Memory B cell (primary cell): ENCODE results near the gene SFT2D1.

Source experiments
- ATAC-seq: fragments of 150-1000 bp; cut with Tn5 transposase; 2 replicates; pipeline ENCODE4 v1.10.0; 2021; ENCODE audit warnings: low read depth, mild to moderate bottlenecking, moderate library complexity
- DNase-seq, 2 donors: peaks; one replicate each; pipeline ENCODE4 v3.0.0; 2022; ENCODE audit warnings: low spot score in 2 of 2
- H3K27ac Mint-ChIP-seq: one replicate; pipeline ENCODE4 v1.8.0; 2022; ENCODE audit warnings: mild to moderate bottlenecking, moderate library complexity, mixed read lengths
- H3K27me3 Mint-ChIP-seq: one replicate; pipeline ENCODE4 v1.8.0; 2022; ENCODE audit warnings: mixed read lengths
- H3K36me3 Mint-ChIP-seq: one replicate; pipeline ENCODE4 v1.8.0; 2022; ENCODE audit warnings: mild to moderate bottlenecking, mixed read lengths
- H3K4me1 Mint-ChIP-seq: one replicate; pipeline ENCODE4 v1.8.0; 2022; ENCODE audit warnings: mixed read lengths
- H3K4me3 Mint-ChIP-seq: one replicate; pipeline ENCODE4 v1.8.0; 2022; ENCODE audit warnings: mild to moderate bottlenecking, moderate library complexity, mixed read lengths
- H3K9me3 Mint-ChIP-seq: one replicate; pipeline ENCODE4 v1.8.0; 2022; ENCODE audit warnings: mixed read lengths

SFT2D1 gene

GRCh38 chr6:166301611-166302529 is 40.5 kb downstream of the SFT2D1 start:
- H3K36me3 Mint-ChIP-seq, result peaks cover 1% of the 10 kb centered on the region
- peaks cover 12% of the 10 kb centered on the region for H3K27me3 Mint-ChIP-seq
- H3K9me3 Mint-ChIP-seq, result no peaks in the 10 kb centered on the region
- no peaks in the 10 kb centered on the region for H3K4me1 Mint-ChIP-seq
- DNase-seq, result no peak
- no peak overlapping the region for H3K4me3 Mint-ChIP-seq
- ATAC-seq, result no peak
- H3K27ac Mint-ChIP-seq, result no peak overlapping the region

- H3K4me1 Mint-ChIP-seq, result peaks cover 5% of the 10 kb centered on the region
- H3K9me3 Mint-ChIP-seq, result no peaks in the 10 kb centered on the region
- peaks cover 11% of the 10 kb centered on the region for H3K27me3 Mint-ChIP-seq
- ATAC-seq, result no peak
- DNase-seq, result no peak
- H3K36me3 Mint-ChIP-seq, result peaks cover 1% of the 10 kb centered on the region
- H3K4me3 Mint-ChIP-seq, result no peak overlapping the region
- H3K27ac Mint-ChIP-seq, result no peak overlapping the region
These were observed 41.9 kb downstream of the SFT2D1 start for GRCh38 chr6:166300357-166300987.

- no peaks in the 10 kb centered on the region for H3K9me3 Mint-ChIP-seq
- H3K4me1 Mint-ChIP-seq, result peaks cover 12% of the 10 kb centered on the region
- ATAC-seq (no peak), DNase-seq (no peak)
- no peak overlapping the region for H3K4me3 Mint-ChIP-seq
- H3K36me3 Mint-ChIP-seq, result peaks cover 1% of the 10 kb centered on the region
- H3K27me3 Mint-ChIP-seq, result peaks cover 11% of the 10 kb centered on the region
- no peak overlapping the region for H3K27ac Mint-ChIP-seq
These were observed 44.7 kb downstream of the SFT2D1 start for GRCh38 chr6:166297606-166298005.

GRCh38 chr6:166296035-166296883 is 46.1 kb downstream of the SFT2D1 start:
- no peak for ATAC-seq
- H3K27ac Mint-ChIP-seq, result no peak overlapping the region
- no peaks in the 10 kb centered on the region for H3K9me3 Mint-ChIP-seq
- no peak overlapping the region for H3K4me3 Mint-ChIP-seq
- H3K27me3 Mint-ChIP-seq, result peaks cover 7% of the 10 kb centered on the region
- peaks cover 3% of the 10 kb centered on the region for H3K36me3 Mint-ChIP-seq
- no peak for DNase-seq
- peaks cover 12% of the 10 kb centered on the region for H3K4me1 Mint-ChIP-seq

- Mint-ChIP-seq H3K36me3 (peaks cover 2% of the 10 kb centered on the region), H3K27ac (no peak overlapping the region), H3K4me3 (no peak overlapping the region), H3K4me1 (peaks cover 12% of the 10 kb centered on the region), H3K9me3 (no peaks in the 10 kb centered on the region), H3K27me3 (peaks cover 4% of the 10 kb centered on the region)
- no peak for DNase-seq
- ATAC-seq, result no peak
These were observed 48.4 kb downstream of the SFT2D1 start for GRCh38 chr6:166293731-166294584.

- H3K9me3 Mint-ChIP-seq, result no peaks in the 10 kb centered on the region
- H3K27me3 Mint-ChIP-seq, result peaks cover 4% of the 10 kb centered on the region
- peaks cover 10% of the 10 kb centered on the region for H3K4me1 Mint-ChIP-seq
- DNase-seq (no peak), ATAC-seq (peak; percentile 28)
- no peak overlapping the region for H3K27ac Mint-ChIP-seq
- H3K36me3 Mint-ChIP-seq, result peaks cover 2% of the 10 kb centered on the region
- H3K4me3 Mint-ChIP-seq, result no peak overlapping the region
These were observed 52.9 kb downstream of the SFT2D1 start for GRCh38 chr6:166289207-166290060.

GRCh38 chr6:166286839-166287271 is 55.5 kb downstream of the SFT2D1 start:
- peaks cover 2% of the 10 kb centered on the region for H3K36me3 Mint-ChIP-seq
- DNase-seq, result peak in 1 of 2 donors; percentile 45
- peak overlapping the region; percentile 59 for H3K27ac Mint-ChIP-seq
- no peaks in the 10 kb centered on the region for H3K9me3 Mint-ChIP-seq
- ATAC-seq, result peak; percentile 88
- peaks cover 10% of the 10 kb centered on the region for H3K4me1 Mint-ChIP-seq
- peak overlapping the region; percentile 67 for H3K4me3 Mint-ChIP-seq
- peaks cover 2% of the 10 kb centered on the region for H3K27me3 Mint-ChIP-seq

- H3K9me3 Mint-ChIP-seq, result no peaks in the 10 kb centered on the region
- no peak for ATAC-seq
- no peaks in the 10 kb centered on the region for H3K27me3 Mint-ChIP-seq
These were observed 57.1 kb downstream of the SFT2D1 start for GRCh38 chr6:166285233-166285632.

GRCh38 chr6:166284640-166285039 is 57.7 kb downstream of the SFT2D1 start:
- no peak for ATAC-seq

More at GRCh38 chr6:166285233-166285632, 57.1 kb downstream of the SFT2D1 start:
- Mint-ChIP-seq H3K27ac (no peak overlapping the region), H3K4me1 (peaks cover 10% of the 10 kb centered on the region), H3K36me3 (no peaks in the 10 kb centered on the region), H3K4me3 (no peak overlapping the region)
- DNase-seq, result no peak

GRCh38 chr6:166282394-166283032 is 59.8 kb downstream of the SFT2D1 start:
- DNase-seq, result no peak
- Mint-ChIP-seq H3K36me3 (no peaks in the 10 kb centered on the region), H3K27ac (no peak overlapping the region), H3K4me1 (peaks cover 14% of the 10 kb centered on the region), H3K27me3 (no peaks in the 10 kb centered on the region), H3K9me3 (no peaks in the 10 kb centered on the region), H3K4me3 (no peak overlapping the region)
- ATAC-seq, result no peak

More at GRCh38 chr6:166284640-166285039, 57.7 kb downstream of the SFT2D1 start:
- no peaks in the 10 kb centered on the region for H3K9me3 Mint-ChIP-seq
- no peaks in the 10 kb centered on the region for H3K36me3 Mint-ChIP-seq
- H3K27me3 Mint-ChIP-seq, result no peaks in the 10 kb centered on the region
- no peak overlapping the region for H3K4me3 Mint-ChIP-seq
- peaks cover 10% of the 10 kb centered on the region for H3K4me1 Mint-ChIP-seq
- H3K27ac Mint-ChIP-seq, result no peak overlapping the region
- DNase-seq, result no peak

GRCh38 chr6:166281104-166281503 is 61.2 kb downstream of the SFT2D1 start:
- DNase-seq (no peak), ATAC-seq (no peak)
- H3K4me1 Mint-ChIP-seq, result peaks cover 8% of the 10 kb centered on the region
- no peak overlapping the region for H3K27ac Mint-ChIP-seq
- peaks cover under 1% of the 10 kb centered on the region for H3K27me3 Mint-ChIP-seq
- no peaks in the 10 kb centered on the region for H3K36me3 Mint-ChIP-seq
- H3K4me3 Mint-ChIP-seq, result no peak overlapping the region
- H3K9me3 Mint-ChIP-seq, result no peaks in the 10 kb centered on the region

- no peak overlapping the region for H3K4me3 Mint-ChIP-seq
- H3K4me1 Mint-ChIP-seq, result peaks cover 8% of the 10 kb centered on the region
- DNase-seq (no peak), ATAC-seq (no peak)
- no peaks in the 10 kb centered on the region for H3K9me3 Mint-ChIP-seq
- no peak overlapping the region for H3K27ac Mint-ChIP-seq
- peaks cover 1% of the 10 kb centered on the region for H3K27me3 Mint-ChIP-seq
- H3K36me3 Mint-ChIP-seq, result no peaks in the 10 kb centered on the region
These were observed 63.0 kb downstream of the SFT2D1 start for GRCh38 chr6:166279393-166279679.
